D721Med (cell line): ENCODE data around the gene KMO.

Source experiments
- DNase-seq: peaks from one replicate; pipeline ENCODE4 v3.0.0; 2011; ENCODE audit warnings: low spot score; ENCODE audit not compliant: insufficient read length
- FAIRE-seq: peaks from 2 replicates; lab custom pipeline; 2011; peaks lifted over from hg19 to GRCh38; lab: Jason Lieb, UNC
- TF ChIP-seq, protein P1 (sequence below): IDR thresholded peaks from 2 replicates; pipeline ENCODE4 v1.5.1; 2012; ENCODE audit warnings: mild to moderate bottlenecking, control low read depth; ENCODE audit not compliant: insufficient read depth; ENCODE audit errors: missing control alignments

KMO gene

GRCh38 chr1:241632987-241633386 is 100.8 kb downstream of the KMO start:
- FAIRE-seq (no peak), DNase-seq (no peak)
- TF ChIP-seq, protein P1, sequence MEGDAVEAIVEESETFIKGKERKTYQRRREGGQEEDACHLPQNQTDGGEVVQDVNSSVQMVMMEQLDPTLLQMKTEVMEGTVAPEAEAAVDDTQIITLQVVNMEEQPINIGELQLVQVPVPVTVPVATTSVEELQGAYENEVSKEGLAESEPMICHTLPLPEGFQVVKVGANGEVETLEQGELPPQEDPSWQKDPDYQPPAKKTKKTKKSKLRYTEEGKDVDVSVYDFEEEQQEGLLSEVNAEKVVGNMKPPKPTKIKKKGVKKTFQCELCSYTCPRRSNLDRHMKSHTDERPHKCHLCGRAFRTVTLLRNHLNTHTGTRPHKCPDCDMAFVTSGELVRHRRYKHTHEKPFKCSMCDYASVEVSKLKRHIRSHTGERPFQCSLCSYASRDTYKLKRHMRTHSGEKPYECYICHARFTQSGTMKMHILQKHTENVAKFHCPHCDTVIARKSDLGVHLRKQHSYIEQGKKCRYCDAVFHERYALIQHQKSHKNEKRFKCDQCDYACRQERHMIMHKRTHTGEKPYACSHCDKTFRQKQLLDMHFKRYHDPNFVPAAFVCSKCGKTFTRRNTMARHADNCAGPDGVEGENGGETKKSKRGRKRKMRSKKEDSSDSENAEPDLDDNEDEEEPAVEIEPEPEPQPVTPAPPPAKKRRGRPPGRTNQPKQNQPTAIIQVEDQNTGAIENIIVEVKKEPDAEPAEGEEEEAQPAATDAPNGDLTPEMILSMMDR: no peak

- DNase-seq (no peak), FAIRE-seq (no peak)
- TF ChIP-seq, protein P1: no peak
These were observed 103.5 kb downstream of the KMO start for GRCh38 chr1:241635556-241636152.

DNA sequence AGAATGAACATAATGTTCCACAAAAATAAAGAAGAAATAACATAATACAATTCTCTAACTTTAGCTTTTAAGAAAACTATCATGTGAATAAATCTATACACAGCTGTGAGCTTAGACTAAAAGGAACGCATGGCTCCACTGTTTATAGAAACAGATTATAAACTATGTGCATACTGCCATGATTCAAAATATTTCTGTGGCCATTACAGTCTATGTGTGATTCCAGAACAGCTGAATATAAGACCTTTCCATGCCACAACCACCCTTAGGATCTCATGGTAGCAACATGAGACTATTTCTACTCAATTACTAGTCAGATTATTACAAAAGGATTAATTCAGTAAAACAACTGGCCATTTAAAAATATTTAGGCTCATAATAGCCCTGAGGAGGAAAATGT is 104.1 kb downstream of the KMO start:
- TF ChIP-seq, protein P1: no peak
- no peak for DNase-seq
- FAIRE-seq: no peak

DNA sequence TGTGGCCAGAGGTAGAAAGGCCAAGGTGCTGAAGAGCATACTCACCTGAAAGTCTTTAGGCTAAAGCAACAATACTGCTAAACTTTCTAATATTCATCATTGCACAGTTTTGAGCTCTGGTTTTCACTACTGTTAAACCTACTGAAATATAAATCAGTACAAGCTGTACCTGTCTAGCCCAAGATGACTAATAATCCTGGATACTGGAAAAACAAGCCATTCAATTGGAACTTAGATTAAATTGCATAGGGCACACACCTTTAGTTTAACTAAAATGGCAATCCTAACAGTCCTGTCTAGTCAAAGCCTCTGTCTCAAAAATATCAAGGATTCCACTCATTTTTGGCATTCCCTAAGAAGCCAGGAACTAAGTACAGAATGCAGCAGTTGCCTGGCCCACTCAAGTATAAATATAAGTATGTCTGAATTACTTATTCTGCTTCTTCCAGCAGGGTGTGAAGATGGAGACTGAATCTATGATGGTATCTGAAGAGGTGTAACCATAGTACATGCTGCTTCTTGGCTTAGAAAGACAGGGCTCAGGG is 104.9 kb downstream of the KMO start:
- TF ChIP-seq, protein P1: no peak
- FAIRE-seq (no peak), DNase-seq (no peak)

DNA sequence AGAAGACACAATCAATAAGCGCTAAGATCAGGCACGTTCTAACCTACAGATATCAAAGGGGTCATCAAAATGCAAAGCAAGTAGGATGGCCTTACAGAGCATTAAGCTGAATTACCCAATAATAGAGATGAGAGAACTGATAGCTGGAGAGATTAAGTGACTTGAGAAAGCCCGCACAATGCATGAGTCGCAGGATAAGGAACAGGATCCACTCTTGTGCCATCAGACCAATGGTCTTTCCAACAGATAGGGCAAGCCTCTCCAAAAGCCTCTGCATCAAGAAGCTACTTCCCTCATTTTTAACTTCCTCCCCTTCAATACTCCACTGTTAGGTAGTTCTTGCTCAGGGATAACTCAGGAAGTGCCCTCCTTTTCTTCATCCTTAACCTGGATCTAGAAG is 105.4 kb downstream of the KMO start:
- no peak for DNase-seq
- no peak for FAIRE-seq

DNA sequence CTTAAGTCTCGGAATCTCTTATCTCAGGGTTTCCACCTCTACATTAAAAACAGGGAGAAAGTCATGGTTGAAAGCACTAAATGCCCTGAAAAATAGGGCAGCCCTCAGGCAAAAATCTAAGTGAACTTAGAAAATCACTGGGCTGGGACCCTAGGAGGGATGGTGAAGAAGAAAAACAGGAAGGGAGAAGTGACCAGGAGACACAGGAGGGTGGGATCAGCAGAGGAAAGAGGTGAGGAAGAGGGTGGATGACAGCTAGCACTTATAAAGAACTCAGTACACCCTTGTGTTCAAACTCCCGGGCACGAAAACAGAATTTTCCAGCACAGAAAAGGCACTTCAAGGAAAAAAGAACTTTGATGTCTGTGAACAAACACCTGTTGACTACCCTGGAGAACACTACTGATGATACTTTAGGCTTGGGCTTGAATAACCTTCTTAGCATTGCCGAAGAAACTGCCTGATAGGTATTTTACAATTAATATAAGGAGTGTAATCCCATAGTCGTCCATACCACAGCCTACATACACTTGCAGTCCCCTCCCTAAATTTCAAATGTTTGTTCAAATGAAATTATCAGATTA is 106.0 kb downstream of the KMO start:
- no peak for DNase-seq
- TF ChIP-seq, protein P1: no peak
- FAIRE-seq: no peak

More for the DNA sequence above, 105.4 kb downstream of the KMO start:
- TF ChIP-seq, protein P1: no peak
